Measurements from ENCODE around the gene FHL1.

The FHL1 gene

GRCh38 chrX:136176399-136176825, 29.1 kb downstream of the FHL1 start:
- TF ChIP-seq, protein P1, sequence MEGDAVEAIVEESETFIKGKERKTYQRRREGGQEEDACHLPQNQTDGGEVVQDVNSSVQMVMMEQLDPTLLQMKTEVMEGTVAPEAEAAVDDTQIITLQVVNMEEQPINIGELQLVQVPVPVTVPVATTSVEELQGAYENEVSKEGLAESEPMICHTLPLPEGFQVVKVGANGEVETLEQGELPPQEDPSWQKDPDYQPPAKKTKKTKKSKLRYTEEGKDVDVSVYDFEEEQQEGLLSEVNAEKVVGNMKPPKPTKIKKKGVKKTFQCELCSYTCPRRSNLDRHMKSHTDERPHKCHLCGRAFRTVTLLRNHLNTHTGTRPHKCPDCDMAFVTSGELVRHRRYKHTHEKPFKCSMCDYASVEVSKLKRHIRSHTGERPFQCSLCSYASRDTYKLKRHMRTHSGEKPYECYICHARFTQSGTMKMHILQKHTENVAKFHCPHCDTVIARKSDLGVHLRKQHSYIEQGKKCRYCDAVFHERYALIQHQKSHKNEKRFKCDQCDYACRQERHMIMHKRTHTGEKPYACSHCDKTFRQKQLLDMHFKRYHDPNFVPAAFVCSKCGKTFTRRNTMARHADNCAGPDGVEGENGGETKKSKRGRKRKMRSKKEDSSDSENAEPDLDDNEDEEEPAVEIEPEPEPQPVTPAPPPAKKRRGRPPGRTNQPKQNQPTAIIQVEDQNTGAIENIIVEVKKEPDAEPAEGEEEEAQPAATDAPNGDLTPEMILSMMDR (IDR thresholded peaks at IDR 0.05): no peak
- Histone ChIP-seq H3K9me3 (no peaks in the 10 kb centered on the region), H3K36me3 (no peaks in the 10 kb centered on the region), H3K4me1 (peaks cover 0 to 94% (median 31%) of the 10 kb centered on the region in 4 donors), H3K27ac (peak overlapping the region; percentile 63 to 71), H3K4me3 (no peak overlapping the region), H3K27me3 (no peaks in the 10 kb centered on the region)
- intact Hi-C loops (cut with DNase I; ENCODE audit: low total_unique reads): no loop called here
- peak; percentile 44 to 74 for DNase-seq

DNA sequence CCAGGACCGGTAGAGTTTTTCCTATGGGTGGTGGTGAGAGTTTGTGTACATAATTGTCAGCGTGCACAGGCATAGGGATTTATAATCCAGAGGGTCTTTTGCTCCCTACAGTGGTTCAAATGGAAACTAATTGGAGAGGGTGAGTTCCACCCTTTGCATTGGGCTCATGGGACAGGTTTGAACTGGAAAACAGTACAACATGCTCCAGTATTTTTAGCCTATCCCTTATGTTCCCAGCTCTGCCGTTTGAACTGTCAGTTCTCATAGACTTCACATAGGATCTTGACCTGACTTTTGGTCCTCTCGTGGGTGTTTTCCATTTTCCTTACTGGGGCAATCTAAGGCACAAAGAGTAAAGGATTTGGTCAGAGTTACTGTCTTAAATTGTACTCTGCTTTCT, 31.8 kb downstream of the FHL1 start:
- Histone ChIP-seq H3K36me3 (no peaks in the 10 kb centered on the region), H3K9me3 (no peaks in the 10 kb centered on the region), H3K27me3 (no peaks in the 10 kb centered on the region), H3K4me3 (no peak overlapping the region), H3K27ac (peak overlapping the region; percentile 61 to 71), H3K4me1 (peaks cover 0 to 94% (median 33%) of the 10 kb centered on the region in 4 donors)
- TF ChIP-seq, protein P1 (IDR thresholded peaks at IDR 0.05): no peak
- intact Hi-C loops (cut with DNase I; ENCODE audit: low total_unique reads): no loop called here
- no peak for DNase-seq

DNA sequence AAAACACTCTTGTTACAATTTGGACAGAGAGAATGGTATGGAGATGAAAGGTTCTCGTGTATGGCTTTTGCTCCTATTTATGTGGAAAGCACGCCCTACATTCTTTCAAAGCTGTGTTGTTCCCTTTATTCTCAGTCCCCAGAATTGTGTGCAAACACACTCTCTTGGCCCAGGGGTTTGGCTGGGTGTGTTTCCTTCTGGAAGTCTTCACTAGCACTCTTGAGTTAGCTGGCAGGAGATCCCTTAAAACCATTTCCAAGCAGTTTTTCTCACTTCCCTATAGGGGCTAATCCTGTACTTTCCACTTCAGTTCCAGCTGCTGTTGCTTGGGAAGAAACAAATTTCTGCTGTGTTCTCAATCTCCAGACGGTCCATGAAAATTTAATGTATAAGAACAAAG, 35.1 kb downstream of the FHL1 start:
- TF ChIP-seq, protein P1 (IDR thresholded peaks at IDR 0.05): no peak
- H3K27ac ChIP-seq: peak overlapping the region; percentile 61 to 71
- intact Hi-C loops (cut with DNase I; ENCODE audit: low total_unique reads): no loop called here
- no peaks in the 10 kb centered on the region for H3K36me3 ChIP-seq
- no peak overlapping the region for H3K4me3 ChIP-seq
- no peaks in the 10 kb centered on the region for H3K27me3 ChIP-seq
- DNase-seq: no peak
- H3K4me1 ChIP-seq: peaks cover 0 to 98% (median 17%) of the 10 kb centered on the region in 4 donors
- no peaks in the 10 kb centered on the region for H3K9me3 ChIP-seq

DNA sequence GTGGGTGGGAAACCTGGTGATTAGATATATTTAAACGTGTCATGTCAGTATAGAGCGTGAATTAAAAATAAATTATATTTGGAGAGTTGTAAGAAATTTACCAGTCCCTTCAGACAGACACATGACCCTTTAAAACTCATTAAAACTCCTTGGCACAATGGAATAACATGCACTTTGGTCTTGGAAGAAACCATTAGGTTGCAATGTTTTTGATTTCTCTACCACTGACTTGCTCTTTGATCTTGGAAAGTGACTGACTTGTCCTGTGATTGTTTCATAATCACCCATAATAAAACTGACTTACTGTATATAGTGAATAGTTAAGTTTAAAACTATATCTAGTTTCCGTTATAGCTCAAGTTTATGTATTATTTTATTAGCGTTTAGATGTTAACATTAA, 35.8 kb downstream of the FHL1 start:
- Histone ChIP-seq H3K9me3 (no peaks in the 10 kb centered on the region), H3K27ac (peak overlapping the region; percentile 61 to 71), H3K36me3 (no peaks in the 10 kb centered on the region), H3K4me3 (no peak overlapping the region), H3K27me3 (no peaks in the 10 kb centered on the region), H3K4me1 (peaks cover 0 to 98% (median 14%) of the 10 kb centered on the region in 4 donors)
- no peak for DNase-seq
- TF ChIP-seq, protein P1 (IDR thresholded peaks at IDR 0.05): no peak
- intact Hi-C loops (cut with DNase I; ENCODE audit: low total_unique reads): no loop called here

DNA sequence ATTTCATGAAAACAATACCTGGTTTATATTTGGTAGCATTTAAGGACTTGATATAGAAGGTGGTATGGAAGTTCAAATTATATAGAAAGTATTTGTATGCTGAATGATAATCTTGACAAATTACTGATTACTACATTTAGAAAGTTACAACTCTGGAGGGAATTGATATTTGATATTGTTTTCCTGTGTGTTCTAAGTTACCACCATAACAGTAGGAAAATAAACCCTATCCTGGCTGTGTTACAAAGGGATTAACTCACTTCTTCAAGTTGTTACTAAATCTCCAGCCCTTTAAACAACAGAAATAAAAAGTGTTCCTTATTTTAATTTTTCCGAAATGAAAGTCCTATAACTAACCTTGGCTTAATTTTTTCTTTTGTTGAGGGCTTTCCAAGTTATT, 36.6 kb downstream of the FHL1 start:
- Histone ChIP-seq H3K9me3 (no peaks in the 10 kb centered on the region), H3K4me1 (peaks cover 0 to 98% (median 18%) of the 10 kb centered on the region in 4 donors), H3K27me3 (no peaks in the 10 kb centered on the region), H3K4me3 (no peak overlapping the region), H3K27ac (peak overlapping the region; percentile 61 to 71), H3K36me3 (no peaks in the 10 kb centered on the region)
- TF ChIP-seq, protein P1 (IDR thresholded peaks at IDR 0.05): no peak
- no peak for DNase-seq
- intact Hi-C loops (cut with DNase I; ENCODE audit: low total_unique reads): no loop called here
